ENCODE measurements around the gene BTBD2.

BTBD2 gene

GRCh38 chr19:2054763-2055162, 39.2 kb upstream of the BTBD2 start:
- TF ChIP-seq POLR2AphosphoS5 (IDR thresholded peaks at IDR 0.05; ENCODE audit: low read depth, low read length), result no peak
- TF ChIP-seq TAF1 (IDR thresholded peaks at IDR 0.05; ENCODE audit: borderline replicate concordance, insufficient read depth, low read length), result no peak
- no peak for TF ChIP-seq FOXP2 (optimal IDR thresholded peaks at IDR 0.05; ENCODE audit: borderline replicate concordance, extremely low read depth, extremely low read length, insufficient read depth)
- TF ChIP-seq SIN3A (IDR thresholded peaks at IDR 0.05; ENCODE audit: borderline replicate concordance, insufficient read depth, low read length), result no peak
- TF ChIP-seq, protein P1, sequence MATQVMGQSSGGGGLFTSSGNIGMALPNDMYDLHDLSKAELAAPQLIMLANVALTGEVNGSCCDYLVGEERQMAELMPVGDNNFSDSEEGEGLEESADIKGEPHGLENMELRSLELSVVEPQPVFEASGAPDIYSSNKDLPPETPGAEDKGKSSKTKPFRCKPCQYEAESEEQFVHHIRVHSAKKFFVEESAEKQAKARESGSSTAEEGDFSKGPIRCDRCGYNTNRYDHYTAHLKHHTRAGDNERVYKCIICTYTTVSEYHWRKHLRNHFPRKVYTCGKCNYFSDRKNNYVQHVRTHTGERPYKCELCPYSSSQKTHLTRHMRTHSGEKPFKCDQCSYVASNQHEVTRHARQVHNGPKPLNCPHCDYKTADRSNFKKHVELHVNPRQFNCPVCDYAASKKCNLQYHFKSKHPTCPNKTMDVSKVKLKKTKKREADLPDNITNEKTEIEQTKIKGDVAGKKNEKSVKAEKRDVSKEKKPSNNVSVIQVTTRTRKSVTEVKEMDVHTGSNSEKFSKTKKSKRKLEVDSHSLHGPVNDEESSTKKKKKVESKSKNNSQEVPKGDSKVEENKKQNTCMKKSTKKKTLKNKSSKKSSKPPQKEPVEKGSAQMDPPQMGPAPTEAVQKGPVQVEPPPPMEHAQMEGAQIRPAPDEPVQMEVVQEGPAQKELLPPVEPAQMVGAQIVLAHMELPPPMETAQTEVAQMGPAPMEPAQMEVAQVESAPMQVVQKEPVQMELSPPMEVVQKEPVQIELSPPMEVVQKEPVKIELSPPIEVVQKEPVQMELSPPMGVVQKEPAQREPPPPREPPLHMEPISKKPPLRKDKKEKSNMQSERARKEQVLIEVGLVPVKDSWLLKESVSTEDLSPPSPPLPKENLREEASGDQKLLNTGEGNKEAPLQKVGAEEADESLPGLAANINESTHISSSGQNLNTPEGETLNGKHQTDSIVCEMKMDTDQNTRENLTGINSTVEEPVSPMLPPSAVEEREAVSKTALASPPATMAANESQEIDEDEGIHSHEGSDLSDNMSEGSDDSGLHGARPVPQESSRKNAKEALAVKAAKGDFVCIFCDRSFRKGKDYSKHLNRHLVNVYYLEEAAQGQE (IDR thresholded peaks at IDR 0.05; ENCODE audit: insufficient read depth in 1 of 2, low read depth in 2 of 2, low read length in 2 of 2), result no peak

DNA sequence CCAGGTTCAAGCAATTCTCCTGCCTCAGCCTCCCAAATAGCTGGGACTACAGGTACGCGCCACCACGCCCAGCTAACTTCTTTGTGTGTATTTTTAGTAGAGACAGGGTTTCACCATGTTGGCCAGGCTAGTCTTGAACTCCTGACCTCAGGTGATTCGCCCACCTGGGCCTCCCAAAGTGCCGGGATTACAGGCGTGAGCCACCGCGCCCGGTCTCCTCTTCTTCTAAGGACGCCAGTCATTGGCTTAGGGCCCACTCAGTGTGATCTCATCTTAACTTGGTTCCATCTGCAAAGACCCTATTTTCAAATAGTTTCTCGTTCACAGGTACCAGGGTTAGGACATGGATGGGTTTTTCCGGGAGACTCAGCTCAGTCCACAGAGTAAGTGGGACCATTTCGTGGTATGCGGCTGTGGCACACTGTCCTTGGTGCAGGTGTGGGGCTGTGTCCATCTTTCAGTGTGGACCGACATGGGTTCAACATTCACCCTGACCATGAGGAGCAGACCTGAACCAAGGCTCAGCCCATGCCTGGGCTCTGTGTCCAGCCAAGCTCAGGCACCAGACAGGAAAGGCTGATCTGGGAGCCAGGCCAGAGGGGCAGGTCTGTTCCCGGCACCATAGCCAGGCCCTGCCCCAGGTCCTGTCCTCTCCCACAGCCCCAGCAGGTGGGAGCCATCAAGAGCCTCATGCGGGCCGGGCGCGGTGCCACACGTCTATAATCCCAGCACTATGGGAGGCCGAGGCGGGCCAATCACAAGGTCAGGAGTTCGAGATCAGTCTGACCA, 38.3 kb upstream of the BTBD2 start:
- TF ChIP-seq, protein P1 (IDR thresholded peaks at IDR 0.05; ENCODE audit: insufficient read depth in 1 of 2, low read depth in 2 of 2, low read length in 2 of 2), result no peak
- TF ChIP-seq FOXP2 (optimal IDR thresholded peaks at IDR 0.05; ENCODE audit: borderline replicate concordance, extremely low read depth, extremely low read length, insufficient read depth) (no peak), SIN3A (IDR thresholded peaks at IDR 0.05; ENCODE audit: borderline replicate concordance, insufficient read depth, low read length) (no peak), POLR2AphosphoS5 (IDR thresholded peaks at IDR 0.05; ENCODE audit: low read depth, low read length) (no peak), TAF1 (IDR thresholded peaks at IDR 0.05; ENCODE audit: borderline replicate concordance, insufficient read depth, low read length) (no peak)

DNA sequence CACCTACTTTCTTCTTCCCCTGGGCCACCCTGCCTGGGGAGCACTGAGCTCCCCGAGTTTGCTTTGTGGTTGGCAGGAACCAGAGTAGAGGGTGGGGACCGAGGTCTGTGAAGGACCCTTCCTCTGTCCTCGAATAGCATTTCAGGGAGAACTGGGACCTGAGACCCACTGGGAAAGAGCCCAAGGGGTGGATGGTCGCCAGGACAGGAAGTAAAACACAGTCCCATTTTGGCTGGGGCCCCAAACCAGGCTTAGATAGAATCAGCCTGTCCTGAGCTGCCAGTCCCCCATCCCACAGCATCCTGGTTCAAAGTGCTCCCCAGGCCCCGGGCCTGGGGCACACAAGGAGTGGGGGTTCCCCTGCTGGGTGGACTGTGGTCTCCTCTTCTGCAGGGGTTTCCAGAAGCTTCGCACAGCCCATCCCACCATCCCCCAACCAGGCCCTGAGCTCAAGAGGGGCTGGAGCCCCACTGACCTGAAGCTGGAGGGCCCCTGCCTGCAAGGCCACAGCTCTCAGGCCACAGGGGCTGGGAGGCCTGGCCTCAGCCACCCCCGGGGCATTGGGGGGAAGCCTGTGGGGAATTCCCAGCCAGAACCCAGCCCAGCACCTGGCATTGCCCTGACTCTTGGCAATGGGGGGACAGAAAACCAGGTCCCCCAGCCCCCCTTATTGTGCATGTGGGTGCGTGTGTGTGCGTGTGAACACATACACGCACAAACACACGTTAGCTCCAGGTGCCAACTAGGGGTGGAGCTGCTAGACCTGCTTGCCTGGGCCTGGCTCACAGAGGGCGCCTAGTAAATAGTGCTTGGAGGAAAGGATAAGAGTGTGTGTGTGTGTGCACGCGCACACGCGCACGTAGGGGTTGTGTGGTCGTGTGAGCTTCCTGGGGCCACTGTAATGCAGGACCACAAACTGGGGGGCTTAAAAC, 36.5 kb upstream of the BTBD2 start:
- TF ChIP-seq SIN3A (IDR thresholded peaks at IDR 0.05; ENCODE audit: borderline replicate concordance, insufficient read depth, low read length) (no peak), TAF1 (IDR thresholded peaks at IDR 0.05; ENCODE audit: borderline replicate concordance, insufficient read depth, low read length) (no peak), FOXP2 (optimal IDR thresholded peaks at IDR 0.05; ENCODE audit: borderline replicate concordance, extremely low read depth, extremely low read length, insufficient read depth) (no peak), POLR2AphosphoS5 (IDR thresholded peaks at IDR 0.05; ENCODE audit: low read depth, low read length) (no peak)
- TF ChIP-seq, protein P1 (IDR thresholded peaks at IDR 0.05; ENCODE audit: insufficient read depth in 1 of 2, low read depth in 2 of 2, low read length in 2 of 2), result no peak

GRCh38 chr19:2050991-2051772, 35.7 kb upstream of the BTBD2 start, which contains the start of gene MKNK2:
Gene MKNK2, minus strand, starts transcription at chr19:2051244. Its CDS starts 393 bp downstream, at chr19:2050851.
- TF ChIP-seq TAF1 (IDR thresholded peaks at IDR 0.05; ENCODE audit: borderline replicate concordance, insufficient read depth, low read length) (0 out of 2 replicates have a peak, but pooled peaks have one; percentile 86), POLR2AphosphoS5 (IDR thresholded peaks at IDR 0.05; ENCODE audit: low read depth, low read length) (peak; percentile 98), FOXP2 (optimal IDR thresholded peaks at IDR 0.05; ENCODE audit: borderline replicate concordance, extremely low read depth, extremely low read length, insufficient read depth) (no peak), SIN3A (IDR thresholded peaks at IDR 0.05; ENCODE audit: borderline replicate concordance, insufficient read depth, low read length) (no peak)
- TF ChIP-seq, protein P1 (IDR thresholded peaks at IDR 0.05; ENCODE audit: insufficient read depth in 1 of 2, low read depth in 2 of 2, low read length in 2 of 2), result 0 out of 4 replicates have a peak, but pooled peaks of 1 of the 2 experiments have one; percentile 49

Measured in PFSK-1 (cell line).